ENCODE results near the gene UNC13A. TPM values are rescaled to one million over a fixed set of nuclear protein-coding genes. Genes with fewer than 3 reads are reported as not detected.

The UNC13A gene
- total RNA-seq, 6 experiments from 2014 or later = 0.02 TPM; not detected in 5

- intact Hi-C loops (cut with DNase I) = no loop called here
- H3K4me3 ChIP-seq = no peak overlapping the region
- 89% methylated on average over 7 of the region's 7 CpGs for WGBS (ENCODE audit: insufficient coverage, low coverage, low lambda C conversion rate, missing lambda C conversion rate)
- H3K36me3 ChIP-seq = peaks cover 0 to 13% (median 0%) of the 10 kb centered on the region in 4 donors
- H3K9me3 ChIP-seq = no peaks in the 10 kb centered on the region
- peaks cover 0 to 5% (median 2%) of the 10 kb centered on the region in 4 donors for H3K4me1 ChIP-seq
- DNase-seq = no peak
- TF ChIP-seq CTCF (IDR thresholded peaks at IDR 0.05) = no peak
- no peak for TF ChIP-seq POLR2A (IDR thresholded peaks at IDR 0.05)
- ATAC-seq = no peak
- no peaks in the 10 kb centered on the region for H3K27me3 ChIP-seq
- H3K27ac ChIP-seq = peak overlapping the region in 2 of 3 donors; percentile 72 to 80
Observed at GRCh38 chr19:17556995-17557394, 131.2 kb downstream of the UNC13A start.

DNA sequence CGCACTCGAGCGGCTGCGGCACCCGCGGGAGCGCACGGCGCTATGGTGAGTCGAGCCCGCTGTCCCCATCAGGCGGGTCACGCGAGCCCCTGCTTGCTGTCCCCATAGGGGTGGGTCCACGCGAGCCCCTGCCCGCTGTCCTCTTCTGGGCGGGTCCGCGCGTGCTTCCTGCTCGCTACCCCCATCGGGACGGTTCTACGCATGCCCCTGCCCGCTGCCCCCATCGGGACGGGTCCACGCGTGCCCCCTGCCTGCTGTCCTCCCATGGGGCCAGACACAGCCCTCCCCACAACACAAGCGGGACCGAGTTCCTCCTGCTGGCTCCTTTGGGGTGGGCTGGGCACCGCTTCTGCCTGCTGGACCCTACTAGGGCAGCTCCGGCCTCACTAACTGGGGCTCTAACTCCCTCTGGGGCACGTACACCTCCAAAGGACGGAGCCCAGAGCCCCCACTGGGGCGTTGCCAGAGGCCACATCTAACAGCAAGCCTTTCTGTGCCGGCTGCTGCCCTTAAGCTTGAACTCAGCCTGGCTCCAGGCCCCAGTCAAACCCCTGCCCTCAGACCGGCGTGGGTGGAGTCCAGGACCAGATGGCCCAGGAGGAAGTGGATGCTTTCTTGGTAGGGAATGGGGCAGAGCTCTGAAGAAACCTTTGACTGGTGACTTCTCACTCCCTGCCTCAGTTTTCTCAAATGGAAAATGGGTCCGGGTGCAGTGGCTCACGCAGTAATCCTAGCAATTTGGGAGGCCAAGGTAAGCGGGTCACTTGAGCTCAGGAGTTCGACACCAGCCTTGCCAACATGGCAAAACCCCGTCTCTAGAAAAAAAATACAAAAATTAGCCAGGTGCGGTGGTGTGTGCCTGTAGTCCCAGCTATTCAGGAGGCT, 132.0 kb downstream of the UNC13A start:
- peaks cover 0 to 5% (median 2%) of the 10 kb centered on the region in 4 donors for H3K4me1 ChIP-seq
- H3K4me3 ChIP-seq = peak overlapping the region; percentile 79 to 91 (median 88)
- TF ChIP-seq POLR2A (IDR thresholded peaks at IDR 0.05) (peak; percentile 32), CTCF (IDR thresholded peaks at IDR 0.05) (no peak)
- H3K27me3 ChIP-seq = no peaks in the 10 kb centered on the region
- H3K9me3 ChIP-seq = no peaks in the 10 kb centered on the region
- DNase-seq (peak; percentile 65 to 76 (median 71)), ATAC-seq (peak; percentile 49 to 51 (median 49))
- H3K36me3 ChIP-seq = peaks cover 0 to 13% (median 0%) of the 10 kb centered on the region in 4 donors
- peak overlapping the region; percentile 66 to 80 (median 72) for H3K27ac ChIP-seq
- WGBS (ENCODE audit: insufficient coverage, low coverage, low lambda C conversion rate, missing lambda C conversion rate) = 11% methylated on average over 16 of the region's 46 CpGs
- intact Hi-C loops (cut with DNase I) = no loop called here

DNA sequence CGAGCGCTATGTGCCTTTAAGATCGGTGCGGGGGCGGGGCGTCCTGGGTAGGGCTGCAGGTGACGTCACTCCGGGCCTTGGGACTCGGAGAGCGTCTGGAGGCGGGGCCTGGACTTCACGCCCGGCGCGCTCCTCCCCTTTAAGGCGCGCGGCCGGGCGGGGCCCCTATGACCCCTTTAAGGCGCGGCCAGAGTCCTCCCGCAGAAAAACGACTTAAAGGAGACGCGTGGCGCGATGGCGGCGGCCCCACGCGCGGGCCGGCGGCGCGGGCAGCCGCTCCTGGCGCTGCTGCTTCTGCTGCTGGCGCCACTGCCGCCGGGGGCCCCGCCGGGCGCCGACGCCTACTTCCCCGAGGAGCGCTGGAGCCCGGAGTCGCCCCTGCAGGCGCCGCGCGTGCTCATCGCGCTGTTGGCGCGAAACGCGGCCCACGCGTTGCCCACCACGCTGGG, 132.7 kb downstream of the UNC13A start, which contains the start of gene COLGALT1:
COLGALT1 (plus strand) TSS at position 170 of the 449 bp plus-strand sequence; CDS start at position 235, 65 bp downstream.
- peak; percentile 98 to 99 (median 99) for DNase-seq
- peak within 1 kb of the TSS; percentile 79 to 91 (median 88) for H3K4me3 ChIP-seq
- H3K4me1 ChIP-seq = peaks cover 0 to 5% (median 2%) of the 10 kb centered on the region in 4 donors
- TF ChIP-seq CTCF (IDR thresholded peaks at IDR 0.05) (no peak), POLR2A (IDR thresholded peaks at IDR 0.05) (peak; percentile 52)
- H3K27me3 ChIP-seq = no peaks in the 10 kb centered on the region
- H3K36me3 ChIP-seq = peaks cover 0 to 9% (median 0%) of the 10 kb centered on the region in 4 donors
- WGBS (ENCODE audit: insufficient coverage, low coverage, low lambda C conversion rate, missing lambda C conversion rate) = no CpG with 5 or more reads among the region's 64 CpGs
- intact Hi-C loops (cut with DNase I) = no loop called here
- ATAC-seq = peak; percentile 92 to 97 (median 97)
- no peaks in the 10 kb centered on the region for H3K9me3 ChIP-seq
- peak within 1 kb of the TSS; percentile 66 to 80 (median 72) for H3K27ac ChIP-seq

GRCh38 chr19:17554968-17555479, 133.1 kb downstream of the UNC13A start:
- intact Hi-C loops (cut with DNase I) = no loop called here
- DNase-seq = no peak
- TF ChIP-seq POLR2A (IDR thresholded peaks at IDR 0.05) (no peak), CTCF (IDR thresholded peaks at IDR 0.05) (no peak)
- no peak for ATAC-seq
- Histone ChIP-seq H3K9me3 (no peaks in the 10 kb centered on the region), H3K4me3 (peak overlapping the region; percentile 79 to 91 (median 88)), H3K27me3 (no peaks in the 10 kb centered on the region), H3K36me3 (peaks cover 0 to 4% (median 0%) of the 10 kb centered on the region in 4 donors), H3K4me1 (peaks cover 0 to 5% (median 2%) of the 10 kb centered on the region in 4 donors), H3K27ac (peak overlapping the region in 1 of 3 donors; percentile 72)
- 31% methylated on average over 7 of the region's 19 CpGs for WGBS (ENCODE audit: insufficient coverage, low coverage, low lambda C conversion rate, missing lambda C conversion rate)
